T-helper 2 cell treated with Interferon-gamma antibody and Interleukin-4, amounts not matched to agents 5 μg/mL and 100 μg/mL, for 36 hours (primary cell): ENCODE results near the gene GDA.
"Not testable (repeated sequence)": the region's sequence is repeated elsewhere in the genome, so short reads cannot be mapped to it uniquely, and the experiment has no call there.

Experiments
- DNase-seq: peaks from one replicate; pipeline ENCODE4 v3.0.0; 2021; ENCODE audit warnings: low spot score
- H3K27ac Mint-ChIP-seq: one replicate; pipeline ENCODE4 v1.8.0; 2021; ENCODE audit warnings: mild to moderate bottlenecking, mixed read lengths
- H3K27me3 Mint-ChIP-seq: one replicate; pipeline ENCODE4 v1.8.0; 2021; ENCODE audit warnings: low read depth, mixed read lengths
- H3K36me3 Mint-ChIP-seq: one replicate; pipeline ENCODE4 v1.8.0; 2021; ENCODE audit warnings: low read depth, mixed read lengths
- H3K4me1 Mint-ChIP-seq: one replicate; pipeline ENCODE4 v1.8.0; 2021; ENCODE audit warnings: low read depth, mixed read lengths
- H3K4me3 Mint-ChIP-seq: one replicate; pipeline ENCODE4 v1.8.0; 2022; ENCODE audit warnings: mild to moderate bottlenecking, moderate library complexity, mixed read lengths
- H3K9me3 Mint-ChIP-seq: one replicate; pipeline ENCODE4 v1.8.0; 2021; ENCODE audit warnings: mixed read lengths

Gene GDA

DNA sequence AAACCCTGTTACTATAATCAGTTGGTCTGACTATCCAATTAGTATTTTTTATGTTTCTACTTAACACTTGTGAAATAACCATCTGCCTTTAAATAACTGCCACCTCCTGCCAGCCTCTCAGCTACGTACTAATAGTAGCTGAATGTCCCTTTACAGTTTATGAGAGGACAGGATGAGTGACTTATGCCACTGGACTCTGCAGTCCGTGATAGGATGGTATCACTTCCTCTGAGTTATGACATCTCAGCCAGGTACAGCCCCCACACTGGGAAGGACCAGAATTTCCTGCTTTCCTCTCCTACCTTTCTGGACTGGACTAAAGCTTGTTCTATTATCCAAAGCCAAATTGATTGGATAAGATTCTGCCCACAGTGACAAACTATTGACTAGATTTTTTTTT, 112.8 kb downstream of the GDA start:
- no peak overlapping the region for H3K4me3 Mint-ChIP-seq
- no peak for DNase-seq
- no peaks in the 10 kb centered on the region for H3K9me3 Mint-ChIP-seq
- H3K4me1 Mint-ChIP-seq, result no peaks in the 10 kb centered on the region
- no peak overlapping the region for H3K27ac Mint-ChIP-seq
- H3K36me3 Mint-ChIP-seq, result no peaks in the 10 kb centered on the region
- no peaks in the 10 kb centered on the region for H3K27me3 Mint-ChIP-seq

DNA sequence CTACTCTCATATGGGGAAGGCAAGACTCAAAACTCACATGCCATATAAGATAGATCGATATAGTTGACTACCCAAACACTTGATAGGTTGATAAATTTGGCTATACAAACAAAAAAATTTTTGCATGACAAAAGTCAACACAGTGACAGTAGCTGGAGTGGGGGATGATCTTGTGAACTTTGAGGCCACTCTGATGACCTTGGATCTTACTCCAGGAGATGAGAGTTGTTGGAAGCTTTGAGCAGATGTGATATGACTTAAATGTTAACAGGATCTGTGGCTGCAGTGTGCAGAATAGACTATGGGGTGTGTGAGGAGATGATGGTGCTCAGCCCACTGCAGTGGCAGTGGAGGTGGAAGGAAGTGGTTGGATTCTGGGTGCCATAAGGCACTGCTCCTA, 114.3 kb downstream of the GDA start:
- no peaks in the 10 kb centered on the region for H3K27me3 Mint-ChIP-seq
- no peak for DNase-seq

DNA sequence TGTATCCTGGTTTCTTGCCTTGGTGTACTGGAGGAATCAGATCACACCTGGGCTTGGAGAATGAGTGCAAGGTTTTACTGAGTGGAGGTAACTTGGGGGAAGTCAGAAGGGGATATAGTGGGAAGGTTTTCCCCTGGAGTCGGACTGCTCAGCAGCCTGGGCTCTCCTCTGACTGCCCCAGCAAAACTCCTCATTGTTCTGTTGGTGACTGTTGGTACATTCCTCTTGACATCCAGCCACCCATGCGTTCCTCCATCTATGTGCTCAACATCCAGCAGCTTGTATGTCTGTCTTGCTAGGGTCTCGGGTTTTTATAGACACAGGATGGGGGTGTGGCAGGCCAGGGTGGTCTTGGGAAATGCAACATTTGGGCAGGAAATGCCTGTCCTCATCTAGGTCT, 119.7 kb downstream of the GDA start:
- no peaks in the 10 kb centered on the region for H3K4me1 Mint-ChIP-seq
- H3K4me3 Mint-ChIP-seq, result no peak overlapping the region
- no peak overlapping the region for H3K27ac Mint-ChIP-seq
- peaks cover 2% of the 10 kb centered on the region for H3K27me3 Mint-ChIP-seq
- no peaks in the 10 kb centered on the region for H3K9me3 Mint-ChIP-seq
- no peaks in the 10 kb centered on the region for H3K36me3 Mint-ChIP-seq
- no peak for DNase-seq

More for the DNA sequence above, 114.3 kb downstream of the GDA start:
- Mint-ChIP-seq H3K27ac (no peak overlapping the region), H3K4me1 (no peaks in the 10 kb centered on the region), H3K36me3 (no peaks in the 10 kb centered on the region), H3K9me3 (no peaks in the 10 kb centered on the region), H3K4me3 (no peak overlapping the region)

DNA sequence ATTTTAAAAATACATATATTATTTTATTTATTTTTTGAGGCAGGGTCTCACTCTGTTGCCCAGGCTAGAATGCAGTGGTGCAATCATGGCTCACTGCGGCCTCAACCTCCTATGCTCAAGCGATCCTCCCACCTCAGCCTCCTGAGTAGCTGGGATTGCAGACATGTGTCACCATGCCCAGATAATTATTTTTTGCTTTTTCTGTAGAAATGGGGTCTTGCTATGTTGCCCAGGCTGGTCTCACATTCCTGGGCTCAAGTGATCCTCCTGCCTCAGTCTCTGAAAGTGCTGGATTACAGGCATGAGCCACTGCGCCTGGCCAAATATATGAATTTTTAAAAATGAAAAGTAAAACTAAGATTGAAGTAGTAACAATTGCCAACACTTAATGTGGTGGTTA, 121.1 kb downstream of the GDA start:
- not testable (repeated sequence) for DNase-seq, H3K36me3 Mint-ChIP-seq, H3K27me3 Mint-ChIP-seq, H3K27ac Mint-ChIP-seq, H3K9me3 Mint-ChIP-seq, H3K4me3 Mint-ChIP-seq, H3K4me1 Mint-ChIP-seq

DNA sequence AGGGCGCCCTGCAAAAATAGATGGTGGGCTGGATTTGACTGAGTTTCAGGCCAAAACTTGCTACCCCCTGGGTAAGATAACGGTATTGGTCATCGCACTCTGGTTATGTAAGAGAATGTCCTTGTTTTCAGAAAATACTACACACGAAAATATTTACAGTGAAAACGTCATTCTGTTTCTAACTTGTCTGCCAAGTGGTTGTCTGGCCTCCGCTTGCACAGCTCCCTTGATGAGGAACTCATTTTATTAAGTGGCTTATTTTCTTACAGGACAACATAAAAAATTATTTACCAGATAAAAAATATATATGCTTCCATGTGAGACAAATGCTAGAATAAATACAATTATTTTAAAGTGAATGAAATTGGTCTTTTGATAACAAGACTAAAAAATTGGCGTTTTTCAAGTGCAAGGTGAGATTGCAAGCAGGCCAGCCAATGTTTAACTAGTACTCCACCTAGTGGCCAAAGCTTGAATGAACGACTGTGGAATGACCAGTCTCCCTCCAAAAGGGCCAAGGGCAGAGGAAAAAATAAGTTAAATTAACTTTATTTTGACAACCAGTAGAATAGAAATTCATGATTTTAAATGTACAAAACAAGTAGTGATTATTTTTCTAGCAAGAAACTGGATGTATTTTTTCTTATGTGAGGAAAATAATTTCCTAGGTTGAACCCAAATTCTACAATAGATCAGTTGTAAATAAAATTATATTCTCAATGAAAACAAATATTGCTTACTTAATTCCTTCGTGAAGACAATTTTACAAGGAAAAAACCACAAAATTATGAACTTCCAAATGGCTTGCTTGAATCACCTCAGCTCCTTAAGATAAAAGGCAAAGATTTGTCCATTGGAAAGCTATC, 122.6 kb downstream of the GDA start:
- H3K4me1 Mint-ChIP-seq, result no peaks in the 10 kb centered on the region
- H3K9me3 Mint-ChIP-seq, result no peaks in the 10 kb centered on the region

DNA sequence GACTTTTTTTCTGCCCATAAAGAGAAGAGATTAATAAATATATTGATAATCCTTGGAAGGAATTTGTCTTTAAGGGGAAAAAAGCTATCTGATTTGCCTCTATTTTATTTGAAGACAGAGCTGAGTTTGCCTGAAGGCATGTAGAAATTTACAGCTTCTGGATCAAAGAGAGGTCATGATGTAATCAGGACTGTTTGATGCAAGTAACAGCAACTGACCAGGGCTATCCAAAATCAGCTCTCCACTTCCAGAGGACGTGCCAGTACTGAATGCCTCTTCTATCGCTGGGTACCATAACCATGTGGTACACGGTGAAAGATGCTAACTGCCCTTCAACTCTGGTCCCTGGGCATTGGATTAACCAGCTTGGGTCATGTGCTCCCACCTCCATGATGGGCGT, 125.2 kb downstream of the GDA start:
- no peaks in the 10 kb centered on the region for H3K36me3 Mint-ChIP-seq
- H3K4me3 Mint-ChIP-seq, result no peak overlapping the region
- no peak overlapping the region for H3K27ac Mint-ChIP-seq
- peaks cover 2% of the 10 kb centered on the region for H3K27me3 Mint-ChIP-seq
- H3K4me1 Mint-ChIP-seq, result no peaks in the 10 kb centered on the region
- no peak for DNase-seq
- H3K9me3 Mint-ChIP-seq, result no peaks in the 10 kb centered on the region

More for the DNA sequence above, 122.6 kb downstream of the GDA start:
- DNase-seq, result no peak
- Mint-ChIP-seq H3K4me3 (no peak overlapping the region), H3K27me3 (peaks cover 2% of the 10 kb centered on the region), H3K27ac (no peak overlapping the region), H3K36me3 (no peaks in the 10 kb centered on the region)

DNA sequence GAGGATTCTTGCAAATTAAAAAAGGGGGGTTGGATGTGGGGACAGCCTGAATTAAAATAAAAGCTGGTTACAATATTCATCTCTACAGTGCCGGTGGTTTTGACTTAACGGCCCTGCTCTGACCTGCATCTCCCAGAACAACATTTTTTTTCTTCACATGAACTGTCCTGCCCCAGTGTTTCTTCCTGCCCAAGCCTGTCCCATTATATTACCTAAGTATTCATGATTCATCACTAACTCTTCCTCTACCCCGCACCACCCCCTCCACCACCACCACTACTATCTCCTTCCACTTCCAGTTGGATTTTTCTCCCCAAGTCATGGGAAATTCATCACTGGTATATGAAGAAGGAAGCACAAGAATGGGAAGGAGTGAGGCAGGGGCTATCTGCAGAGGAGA, 125.7 kb downstream of the GDA start:
- no peaks in the 10 kb centered on the region for H3K9me3 Mint-ChIP-seq
- DNase-seq, result no peak
- no peak overlapping the region for H3K4me3 Mint-ChIP-seq
- no peaks in the 10 kb centered on the region for H3K4me1 Mint-ChIP-seq
- peaks cover 2% of the 10 kb centered on the region for H3K27me3 Mint-ChIP-seq
- H3K27ac Mint-ChIP-seq, result no peak overlapping the region
- H3K36me3 Mint-ChIP-seq, result no peaks in the 10 kb centered on the region

DNA sequence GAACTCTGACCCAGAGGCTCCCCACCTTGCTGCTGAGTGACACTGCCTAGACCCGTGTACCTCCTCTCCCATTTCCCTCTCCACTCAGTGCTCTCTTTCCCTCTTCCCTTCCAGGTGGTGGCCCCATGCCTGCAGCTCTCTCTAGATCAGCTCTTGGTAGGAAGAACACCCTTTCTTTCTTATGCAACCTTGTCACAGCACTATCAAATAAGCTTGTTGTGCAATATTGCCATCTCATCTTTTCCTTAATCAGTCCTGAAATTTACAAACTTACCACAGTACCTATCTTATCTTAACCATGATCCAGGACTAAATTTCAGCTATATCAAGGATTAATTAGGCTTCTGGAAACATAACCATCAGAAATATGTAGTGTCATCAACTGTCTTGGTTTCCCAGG, 127.2 kb downstream of the GDA start:
- no peak for DNase-seq
- Mint-ChIP-seq H3K27ac (no peak overlapping the region), H3K27me3 (peaks cover 2% of the 10 kb centered on the region), H3K4me1 (no peaks in the 10 kb centered on the region), H3K36me3 (no peaks in the 10 kb centered on the region), H3K4me3 (no peak overlapping the region), H3K9me3 (no peaks in the 10 kb centered on the region)

DNA sequence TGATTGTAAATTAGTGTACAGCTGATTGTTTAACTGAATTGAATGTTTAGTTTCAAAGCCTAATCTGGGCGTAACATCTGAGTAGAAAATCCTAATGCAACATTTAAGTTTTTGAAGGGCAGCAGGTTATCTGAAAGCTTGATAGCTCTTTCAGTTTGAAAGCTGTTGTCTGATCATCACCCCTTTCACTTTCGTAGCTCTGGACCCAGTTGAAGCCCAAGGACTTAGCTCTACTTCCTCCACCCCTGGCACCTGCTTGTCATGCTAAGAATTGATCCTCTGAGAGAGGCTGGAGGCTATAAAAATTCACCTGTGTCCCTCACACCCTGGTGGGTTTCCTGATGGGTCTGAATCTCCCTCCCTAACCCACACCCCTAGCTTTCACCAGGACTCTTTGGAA, 129.7 kb downstream of the GDA start:
- no peaks in the 10 kb centered on the region for H3K4me1 Mint-ChIP-seq
- no peaks in the 10 kb centered on the region for H3K36me3 Mint-ChIP-seq
- no peaks in the 10 kb centered on the region for H3K9me3 Mint-ChIP-seq
- H3K4me3 Mint-ChIP-seq, result no peak overlapping the region
- H3K27me3 Mint-ChIP-seq, result no peaks in the 10 kb centered on the region
- no peak for DNase-seq
- no peak overlapping the region for H3K27ac Mint-ChIP-seq

DNA sequence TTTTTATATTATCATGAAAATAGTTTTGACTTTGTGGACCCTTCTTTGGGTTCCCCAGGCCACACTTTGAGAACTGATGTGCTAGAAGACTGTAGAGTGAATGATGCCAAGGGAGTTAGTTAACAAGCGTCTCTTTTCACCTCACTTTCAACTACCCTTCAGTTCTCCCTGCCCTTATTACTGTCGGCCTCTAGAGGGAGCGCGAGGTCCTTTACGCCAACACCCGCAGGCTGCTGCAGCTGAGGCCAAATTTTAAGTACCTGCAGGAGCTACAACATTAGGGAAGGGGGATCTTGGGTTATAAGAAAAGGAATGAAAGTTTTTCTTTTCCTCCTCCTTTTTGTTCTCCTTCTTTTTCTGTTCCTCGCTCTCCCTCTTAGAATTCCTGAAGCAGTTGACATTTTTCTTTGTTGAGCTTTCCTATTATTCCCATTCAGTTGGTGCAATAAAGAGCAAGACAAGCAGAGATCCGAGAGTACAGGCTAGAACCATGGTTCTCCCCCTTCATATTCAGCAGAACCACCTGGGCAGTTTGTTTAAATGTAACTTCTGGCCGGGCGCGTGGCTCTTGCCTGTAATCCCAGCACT, 131.8 kb downstream of the GDA start:
- peak; percentile 60 for DNase-seq
- Mint-ChIP-seq H3K36me3 (no peaks in the 10 kb centered on the region), H3K27me3 (peaks cover 2% of the 10 kb centered on the region), H3K4me1 (no peaks in the 10 kb centered on the region), H3K9me3 (no peaks in the 10 kb centered on the region), H3K4me3 (no peak overlapping the region), H3K27ac (no peak overlapping the region)

DNA sequence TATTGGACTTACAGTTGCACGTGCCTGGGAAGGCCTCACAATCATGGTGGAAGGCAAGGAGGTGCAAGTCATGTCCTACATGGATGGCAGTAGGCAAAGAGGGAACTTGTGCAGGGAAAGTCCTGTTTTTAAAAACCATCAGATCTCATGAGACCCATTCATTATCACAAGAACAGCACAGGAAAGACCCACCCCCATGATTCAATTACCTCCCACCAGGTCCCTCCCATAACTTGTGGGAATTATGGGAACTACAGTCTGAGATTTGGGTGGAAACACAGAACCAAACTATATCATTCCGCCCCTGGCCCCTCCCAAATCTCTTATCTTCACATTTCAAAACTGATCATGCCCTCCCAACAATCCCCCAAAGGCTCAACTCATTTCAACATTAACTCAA, 140.2 kb downstream of the GDA start:
- H3K4me1 Mint-ChIP-seq, result peaks cover 2% of the 10 kb centered on the region
- H3K27ac Mint-ChIP-seq, result no peak overlapping the region
- H3K27me3 Mint-ChIP-seq, result peaks cover 23% of the 10 kb centered on the region
- no peaks in the 10 kb centered on the region for H3K36me3 Mint-ChIP-seq
- H3K9me3 Mint-ChIP-seq, result no peaks in the 10 kb centered on the region
- no peak overlapping the region for H3K4me3 Mint-ChIP-seq
- DNase-seq, result no peak

DNA sequence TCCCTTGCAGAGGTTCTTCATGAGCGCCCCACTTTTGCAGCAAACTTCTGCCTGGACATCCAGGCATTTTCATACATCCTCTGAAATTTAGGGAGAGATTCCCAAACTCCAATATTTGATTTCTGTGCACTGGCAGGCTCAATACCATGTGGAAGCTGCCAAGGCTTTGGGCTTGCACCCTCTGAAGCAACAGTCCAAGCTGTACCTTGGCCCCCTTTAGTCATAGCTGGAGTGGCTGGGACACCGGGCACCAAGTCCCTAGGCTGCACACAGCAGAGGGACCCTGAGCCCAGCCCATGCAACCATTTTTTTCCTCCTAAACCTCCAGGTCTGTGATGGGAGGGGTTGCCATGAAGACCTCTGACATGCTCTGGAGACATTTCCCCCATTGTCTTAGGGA, 141.1 kb downstream of the GDA start:
- no peaks in the 10 kb centered on the region for H3K36me3 Mint-ChIP-seq
- no peak overlapping the region for H3K27ac Mint-ChIP-seq
- H3K4me3 Mint-ChIP-seq, result no peak overlapping the region
- DNase-seq, result no peak
- H3K9me3 Mint-ChIP-seq, result no peaks in the 10 kb centered on the region
- H3K27me3 Mint-ChIP-seq, result peaks cover 24% of the 10 kb centered on the region
- H3K4me1 Mint-ChIP-seq, result peaks cover 2% of the 10 kb centered on the region

DNA sequence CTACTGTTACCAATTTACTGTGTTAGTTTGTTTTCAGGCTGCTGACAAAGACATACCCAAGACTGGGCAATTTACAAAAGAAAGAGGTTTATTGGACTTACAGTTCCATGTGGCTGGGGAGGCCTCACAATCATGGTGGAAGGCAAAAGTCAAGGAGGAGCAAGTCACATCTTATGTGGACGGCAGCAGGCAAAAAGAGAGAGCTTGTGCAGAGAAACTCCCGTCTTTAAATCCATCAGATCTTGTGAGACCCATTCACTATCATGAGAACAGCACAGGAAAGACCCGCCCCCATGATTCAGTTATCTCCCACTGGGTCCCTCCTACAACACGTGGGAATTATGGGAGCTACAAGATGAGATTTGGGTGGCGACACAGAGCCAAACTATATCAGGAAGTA, 142.3 kb downstream of the GDA start:
- not testable (repeated sequence) for H3K27ac Mint-ChIP-seq, DNase-seq, H3K9me3 Mint-ChIP-seq, H3K36me3 Mint-ChIP-seq, H3K4me1 Mint-ChIP-seq, H3K4me3 Mint-ChIP-seq
- peaks cover 19% of the 10 kb centered on the region for H3K27me3 Mint-ChIP-seq

DNA sequence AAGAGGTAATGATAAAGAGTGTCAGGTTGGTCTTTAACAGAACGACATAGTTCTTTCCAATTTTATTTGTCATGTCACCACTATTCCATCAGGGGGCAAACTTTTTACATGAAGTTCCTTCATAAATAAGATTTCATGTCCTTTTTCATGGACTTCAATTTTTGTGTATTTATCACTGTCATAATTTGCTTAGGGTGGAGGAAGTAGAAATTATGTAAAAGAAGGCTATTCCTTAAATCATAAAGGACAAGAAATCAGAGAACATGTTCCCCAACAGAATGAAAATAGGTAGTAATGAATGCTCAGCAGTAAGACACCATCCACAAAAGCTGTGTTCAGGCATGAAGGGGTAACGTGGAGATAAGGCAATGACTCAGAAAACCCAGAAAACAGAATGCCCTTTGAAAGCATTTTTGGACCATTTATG, 143.0 kb downstream of the GDA start:
- no peak for DNase-seq
- Mint-ChIP-seq H3K27me3 (peaks cover 16% of the 10 kb centered on the region), H3K9me3 (no peaks in the 10 kb centered on the region), H3K36me3 (no peaks in the 10 kb centered on the region), H3K4me1 (peaks cover 2% of the 10 kb centered on the region), H3K27ac (no peak overlapping the region), H3K4me3 (no peak overlapping the region)
